Activated T-cell treated with anti-CD3 and anti-CD28 coated beads, Interleukin-2, amount 50 U/mL, for 1 hour (primary cell): ENCODE data around the gene EVC2.

Experiments used
- DNase-seq: peaks from one replicate; pipeline ENCODE4 v3.0.0-alpha.2; 2020

Gene EVC2

DNA sequence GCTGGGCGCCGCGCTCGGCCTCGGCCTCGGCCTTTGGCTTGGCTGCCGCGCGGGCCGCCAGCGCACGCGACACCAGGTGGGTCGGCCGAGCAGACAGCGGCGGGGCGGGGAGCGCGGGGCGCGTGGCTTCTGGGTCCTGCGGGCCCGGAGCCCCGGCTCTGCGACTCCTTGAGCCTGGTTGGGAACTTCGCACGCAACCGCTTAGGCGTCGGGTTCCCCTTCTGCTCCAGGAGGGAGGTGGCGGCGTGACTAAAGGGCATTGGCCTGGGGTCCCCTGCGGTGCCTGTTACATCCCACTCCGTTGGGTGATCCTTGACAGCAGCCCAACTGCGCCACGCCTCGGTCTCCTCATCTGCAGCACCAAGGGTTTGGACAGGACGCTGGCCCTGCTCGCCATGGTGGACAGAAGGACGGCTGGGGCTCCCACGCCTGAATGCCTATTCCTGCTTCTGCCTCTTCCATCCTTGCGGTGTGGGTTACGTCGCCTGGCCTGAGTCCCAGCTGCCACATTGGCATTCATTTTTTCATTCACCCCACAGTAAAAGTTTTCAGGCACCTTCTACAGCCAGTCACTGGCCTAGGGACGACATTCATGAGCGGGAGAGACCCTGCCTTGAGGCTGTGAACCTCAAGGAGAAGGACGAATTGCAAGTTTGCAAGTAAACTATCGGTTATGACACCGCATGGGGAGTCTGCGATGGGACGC is 3.3 kb upstream of the EVC2 start:
- no peak for DNase-seq

DNA sequence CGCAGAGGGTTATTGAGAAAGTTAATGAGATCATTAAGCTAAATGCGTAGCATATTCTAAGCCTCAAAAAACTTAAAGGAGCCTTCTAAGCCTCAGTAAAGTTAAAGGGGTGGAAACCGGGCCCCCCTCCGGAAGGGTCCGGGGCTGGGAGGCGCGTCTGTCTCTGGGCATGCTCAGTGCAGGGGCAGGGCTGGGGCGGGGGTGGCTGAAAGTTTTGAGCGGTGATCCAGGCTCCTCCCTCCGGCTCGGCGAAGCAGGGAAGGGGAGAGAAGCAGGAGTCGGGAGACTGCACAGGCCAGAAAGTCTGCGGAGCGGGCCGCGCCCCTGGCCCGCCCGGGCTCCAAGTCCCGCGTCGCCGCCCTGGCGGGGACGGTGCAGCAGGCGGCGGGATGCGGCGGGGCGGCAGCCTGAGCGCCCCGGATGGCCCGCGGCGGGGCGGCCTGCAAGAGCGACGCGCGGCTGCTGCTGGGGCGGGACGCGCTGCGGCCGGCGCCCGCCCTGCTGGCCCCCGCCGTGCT is 2.7 kb upstream of the EVC2 start, which contains the start of gene EVC:
Gene EVC (plus strand): TSS at position 241 of the 518 bp plus-strand sequence. CDS start 180 bp downstream, at position 421.
- DNase-seq = no peak

DNA sequence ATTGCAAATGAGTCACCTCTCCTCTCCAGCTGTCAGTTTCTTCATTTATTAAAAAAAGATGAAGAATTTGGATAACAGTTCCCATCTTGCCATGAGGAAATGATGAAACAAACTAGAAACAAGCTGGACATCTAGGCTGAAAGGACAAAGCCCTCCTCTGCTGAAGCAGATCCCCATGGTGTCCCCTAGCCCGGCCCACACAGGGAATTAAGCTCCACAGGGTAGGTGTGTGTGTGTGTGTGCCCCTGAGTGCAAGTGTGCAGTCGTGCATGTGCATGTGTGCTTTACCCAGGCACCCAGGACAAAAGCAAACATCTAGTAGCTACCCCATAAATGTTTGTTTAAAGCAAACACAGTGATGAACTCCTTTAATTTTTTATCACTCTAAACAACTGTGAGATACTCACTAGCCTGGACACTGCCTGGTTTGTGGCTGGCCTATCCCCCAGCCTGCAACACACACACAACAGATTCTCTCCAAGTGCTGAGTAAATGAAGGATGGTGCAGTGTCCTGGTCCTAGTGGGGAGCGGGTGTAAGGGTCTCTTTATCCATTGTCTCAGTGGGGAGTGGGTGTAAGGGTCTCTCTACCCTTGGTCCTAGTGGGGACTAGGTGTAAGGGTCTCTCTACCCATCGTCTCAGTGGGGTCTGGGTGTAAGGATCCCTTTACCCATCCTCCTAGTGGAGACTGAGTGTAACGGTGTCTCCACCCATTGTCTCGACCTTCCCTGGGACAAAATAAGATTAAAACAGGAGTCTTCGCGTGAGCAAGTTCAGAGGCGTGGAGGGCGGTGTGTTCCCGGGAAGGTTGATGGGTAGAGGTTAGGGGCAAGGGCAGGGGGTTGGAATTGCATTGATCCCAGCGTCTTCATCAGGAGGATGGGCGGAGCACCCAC is 2.0 kb upstream of the EVC2 start:
- no peak for DNase-seq

DNA sequence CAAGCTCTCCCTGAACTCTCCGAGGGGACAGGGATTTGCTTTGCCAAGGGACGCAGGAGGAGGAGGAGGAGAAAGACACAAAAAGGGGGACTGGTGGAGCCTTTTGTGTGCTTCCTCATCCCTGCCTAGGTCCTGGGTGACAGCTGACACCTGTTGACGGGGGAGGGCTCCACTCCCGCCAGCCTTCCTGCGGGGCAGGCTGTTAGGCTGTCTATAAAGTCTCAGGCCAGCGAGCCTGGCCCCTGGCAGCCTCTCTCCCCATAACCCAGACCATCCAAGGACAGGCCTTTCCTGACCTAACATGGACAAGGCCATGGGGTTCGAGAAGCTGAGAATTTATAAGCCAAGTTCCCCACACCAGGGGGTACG is 832 bp upstream of the EVC2 start:
- DNase-seq = no peak

DNA sequence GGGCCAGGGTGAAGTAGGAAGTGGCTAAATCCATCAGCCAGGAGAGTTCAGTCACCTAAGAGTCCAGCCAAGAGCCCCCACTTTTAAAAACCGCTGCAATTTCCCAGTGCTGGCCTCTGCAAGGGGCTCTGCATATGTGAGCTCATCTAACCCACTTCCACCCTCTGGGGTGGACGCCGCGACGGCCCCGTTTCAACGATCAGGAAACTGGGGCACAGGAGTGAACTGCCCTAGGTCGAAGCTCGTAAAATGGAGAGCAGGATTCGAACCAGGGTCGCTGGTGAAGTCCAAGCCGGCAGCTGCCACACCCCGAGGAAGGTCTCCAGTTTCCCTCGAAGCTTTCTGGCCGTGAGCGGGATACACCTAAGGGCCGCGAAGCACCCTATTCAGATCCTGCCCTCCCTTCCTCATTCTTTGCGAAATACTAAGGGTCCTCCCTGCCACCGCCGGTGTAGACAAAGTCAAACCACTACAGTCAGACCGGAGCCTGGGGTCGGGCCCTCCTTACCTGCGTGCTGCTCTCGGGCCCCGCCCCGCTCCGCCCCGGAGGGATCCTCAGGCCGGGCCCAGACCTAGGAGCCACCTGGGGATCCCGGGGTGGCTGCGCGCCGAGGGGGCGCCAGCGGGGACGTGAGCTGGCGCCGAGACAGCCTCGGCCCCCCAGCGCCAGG is 446 bp downstream of the EVC2 start:
- DNase-seq = no peak

DNA sequence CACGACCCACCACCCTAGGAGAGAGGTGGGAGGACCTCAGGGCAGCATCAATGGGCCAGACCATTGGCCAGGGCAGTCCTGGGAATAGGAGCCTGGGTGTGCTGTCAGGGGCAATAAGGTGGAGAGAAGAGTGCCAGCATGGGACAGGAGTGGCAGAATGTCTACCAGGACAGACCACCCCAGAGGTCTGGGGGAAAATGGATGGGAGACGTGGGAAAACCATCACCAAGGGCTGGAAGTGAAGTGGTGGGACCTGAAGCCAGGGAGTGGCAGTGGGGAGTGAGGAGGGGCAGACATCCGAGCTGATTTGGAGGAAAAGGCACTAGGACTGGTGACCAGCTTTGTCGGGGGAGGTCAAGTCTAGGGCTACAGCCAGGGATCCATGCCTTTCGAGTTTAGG is 993 bp downstream of the EVC2 start:
- DNase-seq = no peak

DNA sequence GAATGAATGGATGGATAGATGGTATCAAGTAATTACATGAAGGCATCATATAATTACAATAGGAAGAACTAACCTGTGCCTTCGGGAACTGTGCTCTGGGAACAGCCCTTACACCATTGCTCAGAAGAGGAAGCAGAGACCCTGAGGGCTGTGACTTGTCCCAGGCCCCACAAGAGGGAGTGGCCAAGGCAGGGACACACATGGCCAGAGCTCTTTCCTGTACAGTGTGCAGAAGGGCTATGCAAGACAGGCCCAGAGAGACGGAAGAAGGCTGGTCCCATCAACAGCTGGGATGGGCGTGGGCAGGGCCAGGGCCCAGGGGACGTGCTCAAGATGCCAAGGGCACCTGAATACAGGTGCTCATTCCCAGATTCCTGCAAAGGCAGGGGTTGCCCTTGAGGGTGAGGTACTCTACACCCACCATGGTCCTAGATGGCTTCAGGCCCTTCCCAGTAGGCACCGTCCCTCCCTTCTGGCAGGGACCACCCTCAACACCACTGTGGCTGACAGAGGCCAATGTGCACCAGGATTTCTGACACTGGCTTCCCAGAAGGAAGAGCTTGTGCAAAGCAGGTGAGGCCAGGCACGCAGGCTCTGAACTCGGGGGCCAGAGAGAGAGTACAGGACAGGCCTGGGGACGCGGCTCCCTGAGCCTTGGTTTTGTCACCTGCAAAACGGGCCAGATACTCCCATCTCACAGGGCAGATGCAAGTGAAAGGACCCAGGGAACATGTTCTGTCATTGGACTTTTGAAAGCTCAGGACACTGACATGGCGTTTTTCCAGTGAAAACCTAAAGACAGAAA is 1.7 kb downstream of the EVC2 start:
- DNase-seq = no peak

DNA sequence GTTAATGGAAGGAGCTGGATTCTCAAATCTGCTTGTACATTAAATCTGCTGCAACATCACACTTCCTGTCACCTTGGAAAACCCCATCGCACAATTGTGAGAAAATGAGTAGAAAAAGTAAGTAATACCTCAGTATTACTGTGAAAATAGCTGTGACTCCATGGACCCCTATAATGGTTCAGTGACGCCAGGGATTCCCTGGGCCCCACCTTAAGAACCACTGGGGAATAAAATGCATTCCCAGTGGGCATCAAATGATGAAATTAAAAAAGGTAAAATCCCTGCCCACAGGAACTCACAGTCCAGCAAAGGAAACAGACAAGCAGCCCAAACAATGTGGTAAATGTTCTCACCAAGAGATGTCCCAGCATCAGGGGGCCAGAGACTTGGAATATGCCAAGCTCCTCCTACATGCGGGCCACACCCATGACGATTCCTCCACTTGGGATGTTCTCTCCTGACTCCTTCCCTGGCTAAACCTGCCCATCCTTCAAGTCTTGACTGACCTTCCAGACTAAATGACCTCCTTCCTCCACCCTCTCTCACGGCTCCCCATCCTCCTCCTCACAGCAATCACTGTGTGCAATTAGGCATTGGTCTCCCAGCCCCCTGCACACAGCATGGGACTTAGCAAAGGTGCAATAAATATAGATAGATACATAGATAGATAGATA is 2.6 kb downstream of the EVC2 start:
- DNase-seq = no peak

DNA sequence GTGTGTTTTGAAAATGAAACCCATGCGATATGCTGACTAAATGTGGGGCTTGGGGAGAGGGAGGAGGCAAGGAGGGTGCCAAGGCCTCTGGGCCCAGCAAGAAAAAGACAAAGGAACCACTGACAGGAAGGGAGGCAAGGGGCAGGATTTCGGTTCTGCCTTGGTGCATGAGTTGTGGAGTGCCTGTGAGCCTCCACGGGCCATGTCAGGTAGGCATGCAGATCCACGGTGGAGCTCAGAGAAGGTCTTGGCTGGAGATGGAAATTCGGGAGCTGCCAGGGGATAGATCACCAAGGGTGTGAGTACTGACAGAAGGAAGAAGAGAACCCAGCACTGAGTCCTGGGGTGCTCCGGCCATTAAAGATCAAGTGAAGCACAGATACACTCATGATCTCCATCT is 4.1 kb downstream of the EVC2 start:
- no peak for DNase-seq

DNA sequence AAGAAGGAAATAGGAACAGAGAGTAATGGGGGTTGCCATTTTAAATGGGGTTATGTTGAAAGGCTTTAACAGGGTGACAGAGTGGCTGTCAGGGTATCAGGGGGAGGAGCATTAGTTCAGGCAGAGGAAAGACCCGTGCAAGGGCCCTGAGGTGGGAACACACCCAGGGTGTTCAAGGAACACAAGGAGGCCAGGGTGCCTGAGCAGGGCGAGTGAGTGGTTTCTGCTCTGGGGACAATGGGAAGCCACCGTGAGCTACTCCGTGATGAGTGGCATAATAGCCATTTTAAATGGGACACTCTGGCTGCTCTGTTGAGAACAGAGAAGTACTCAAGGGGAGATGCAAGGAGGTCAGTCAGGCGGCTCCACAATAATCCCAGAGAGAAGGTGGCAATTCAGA is 4.5 kb downstream of the EVC2 start:
- no peak for DNase-seq

DNA sequence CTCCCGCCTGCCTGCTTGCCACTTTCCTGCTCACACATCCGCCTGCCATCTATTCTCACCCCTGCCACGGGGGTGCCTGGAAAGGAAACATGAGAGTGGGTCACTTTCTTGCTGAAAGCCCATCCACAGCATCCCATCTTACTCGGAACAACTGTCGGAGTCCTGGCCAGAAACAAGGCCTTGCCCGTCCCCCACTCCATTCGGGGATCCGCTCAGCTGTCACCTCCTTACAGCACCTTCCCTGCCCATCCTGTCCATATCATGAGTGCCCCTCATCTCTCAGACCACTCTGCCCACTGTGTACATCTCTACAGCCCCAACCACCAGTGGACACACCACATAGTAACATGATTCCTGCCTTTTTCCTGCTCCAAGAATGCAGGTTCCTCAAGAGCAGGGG is 6.4 kb downstream of the EVC2 start:
- DNase-seq = no peak

DNA sequence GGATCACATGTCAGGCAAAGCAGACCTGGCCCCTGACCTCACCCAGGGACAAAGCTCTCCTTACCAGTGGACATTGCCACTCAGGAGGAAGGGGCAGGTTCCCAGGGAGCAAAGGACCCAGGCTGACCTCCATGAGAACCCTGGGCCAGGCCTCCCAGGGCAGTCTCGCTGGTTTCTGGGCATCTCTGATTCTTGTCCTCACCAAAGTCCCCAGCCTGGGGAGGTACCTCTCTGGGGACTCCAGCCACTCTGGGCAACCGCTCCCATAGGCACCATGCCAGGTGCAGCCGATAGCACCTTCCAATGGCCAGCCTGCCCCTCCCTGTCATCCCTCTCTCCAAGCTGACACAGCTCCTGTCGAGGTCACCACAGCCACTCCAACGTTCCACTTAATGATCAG is 7.9 kb downstream of the EVC2 start:
- DNase-seq = no peak

DNA sequence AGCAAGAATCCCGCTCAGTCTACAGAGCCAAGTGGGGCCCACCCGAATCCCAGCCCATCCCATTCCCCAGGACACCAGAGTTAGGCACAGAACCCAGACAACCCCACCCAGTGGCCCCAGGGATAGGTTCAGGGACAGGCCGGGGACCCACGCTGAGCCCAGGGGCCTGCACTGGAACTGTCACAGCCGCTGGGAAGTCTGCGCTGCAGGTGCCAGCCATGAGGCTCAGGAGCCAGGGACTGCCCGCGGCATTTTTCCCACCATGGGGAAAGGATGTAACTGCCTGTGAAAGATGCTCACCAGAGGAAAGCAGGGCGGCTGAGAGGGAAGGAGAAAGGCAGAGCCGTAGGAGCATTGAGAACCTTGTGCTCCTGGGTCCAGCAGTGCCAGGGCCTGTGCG is 12.0 kb downstream of the EVC2 start:
- DNase-seq = no peak

DNA sequence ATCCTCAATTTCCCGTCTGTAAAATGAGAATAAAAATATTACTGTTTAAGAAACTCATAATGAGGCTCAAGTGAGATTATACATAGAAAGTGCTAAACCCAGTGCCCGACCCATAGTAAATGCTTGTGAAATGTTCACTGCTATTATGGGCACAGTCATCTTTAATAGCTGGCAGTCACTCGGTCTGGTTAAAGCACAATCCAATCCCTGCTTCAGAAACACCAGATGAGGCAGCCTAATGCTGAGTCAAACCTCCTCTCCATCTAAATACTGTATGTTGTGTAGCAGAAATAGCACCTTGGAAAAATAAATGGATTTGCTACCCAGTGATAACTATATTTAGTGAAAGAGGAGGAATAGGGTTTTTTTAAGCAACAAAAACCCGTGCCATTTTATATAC is 14.5 kb downstream of the EVC2 start:
- DNase-seq = no peak

DNA sequence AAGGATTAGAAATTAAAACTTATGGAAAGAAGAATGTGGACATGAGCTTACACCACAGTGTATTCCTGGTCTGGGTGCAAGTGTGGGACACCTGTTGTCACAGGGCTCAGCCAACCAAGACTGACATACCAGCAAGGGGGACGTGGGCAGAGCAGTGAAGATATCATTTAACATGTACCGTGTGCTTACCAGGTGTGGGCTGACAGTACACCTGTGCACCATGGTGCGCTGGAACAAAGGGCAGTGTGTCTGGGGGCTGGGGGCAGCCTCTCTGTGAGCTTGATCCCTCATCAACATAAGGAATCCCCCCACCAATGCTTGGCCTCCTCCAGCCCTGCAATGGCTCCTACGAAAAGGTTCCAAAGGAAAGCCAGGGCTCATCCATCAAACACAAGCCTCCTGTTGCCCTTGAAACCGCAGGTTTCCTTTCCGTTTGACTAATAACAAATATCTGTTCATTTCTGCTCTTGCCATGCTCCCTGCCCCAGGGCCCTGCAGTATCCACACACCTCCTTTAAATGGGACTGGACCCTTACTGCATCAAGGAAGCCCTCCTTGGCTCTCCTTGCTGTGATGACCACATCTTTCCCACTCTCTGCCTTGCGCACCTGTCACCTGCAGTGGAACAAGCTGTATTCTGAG is 16.7 kb downstream of the EVC2 start:
- no peak for DNase-seq

DNA sequence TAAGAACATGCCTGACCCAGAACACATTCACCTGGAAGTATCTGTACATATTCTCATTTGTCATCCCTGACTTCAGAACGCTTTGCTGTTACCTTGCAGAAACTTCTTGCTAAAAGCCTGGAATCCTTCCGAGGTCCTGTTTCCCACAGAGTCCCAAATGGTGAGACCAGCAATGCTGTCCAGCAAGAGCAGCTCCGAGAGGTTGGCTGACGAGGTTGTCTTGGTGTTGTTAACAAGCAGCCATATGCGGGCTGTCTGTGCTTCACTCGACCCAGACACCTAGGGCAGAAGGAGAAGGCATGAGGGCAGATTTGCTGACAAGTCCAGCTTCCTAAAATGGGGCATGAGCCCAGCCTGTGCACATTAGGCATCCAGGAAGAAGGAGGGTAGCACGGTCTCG is 19.3 kb downstream of the EVC2 start:
- DNase-seq = no peak

DNA sequence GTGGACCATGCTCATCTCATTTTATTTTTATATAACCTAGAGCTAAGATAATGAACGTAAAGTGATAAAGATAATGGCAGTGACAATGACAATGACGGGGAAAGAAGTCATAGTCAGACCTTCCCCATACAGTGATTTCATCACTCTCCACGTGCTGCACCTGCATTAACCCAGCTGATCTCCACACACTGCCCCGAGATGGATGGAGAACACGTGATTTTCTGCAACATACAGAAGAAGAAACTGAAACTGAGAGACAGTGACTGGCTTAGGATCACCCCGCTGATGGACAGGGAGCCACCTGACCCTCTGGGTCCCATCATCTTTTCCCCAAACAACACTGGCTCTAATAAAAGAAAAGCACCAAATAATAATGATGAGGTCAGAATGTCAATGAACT is 22.0 kb downstream of the EVC2 start:
- DNase-seq = no peak

DNA sequence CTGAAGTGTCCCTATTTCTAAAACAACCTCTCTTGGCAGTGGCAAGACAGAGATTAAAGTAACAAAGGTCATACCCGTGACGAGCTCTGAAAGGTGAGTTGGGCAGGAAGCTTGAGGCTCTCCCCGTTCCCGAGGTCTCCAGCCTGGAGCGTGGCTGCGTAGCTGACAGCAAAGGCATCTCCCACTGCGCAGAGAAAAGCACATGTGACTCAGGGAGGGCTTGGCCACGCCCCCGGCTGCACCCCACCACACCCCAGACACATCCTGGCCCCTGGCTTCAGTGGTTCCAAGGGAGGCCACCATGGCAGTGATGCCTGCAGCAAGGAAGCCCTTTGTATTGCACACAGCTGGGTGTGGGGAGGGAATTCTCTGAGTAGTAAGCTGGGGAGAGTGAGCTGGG is 23.1 kb downstream of the EVC2 start:
- no peak for DNase-seq

DNA sequence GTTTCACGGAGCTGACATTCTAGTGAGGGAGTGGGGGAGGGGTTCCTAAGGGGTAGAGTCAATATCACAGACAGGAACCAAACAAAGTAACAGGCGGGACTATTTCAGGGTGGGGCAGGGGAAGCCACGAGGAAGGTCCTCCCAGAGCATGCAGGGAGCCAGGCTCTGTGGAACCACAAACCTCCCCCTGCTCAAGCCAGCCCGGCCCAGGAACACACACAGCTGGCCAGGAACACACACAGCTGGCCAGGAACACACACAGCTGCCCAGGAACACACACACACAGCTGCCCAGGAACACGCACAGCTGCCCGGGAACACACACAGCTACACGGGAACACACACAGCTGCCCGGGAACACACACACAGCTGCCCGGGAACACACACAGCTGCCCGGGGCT is 24.8 kb downstream of the EVC2 start:
- DNase-seq = no peak

DNA sequence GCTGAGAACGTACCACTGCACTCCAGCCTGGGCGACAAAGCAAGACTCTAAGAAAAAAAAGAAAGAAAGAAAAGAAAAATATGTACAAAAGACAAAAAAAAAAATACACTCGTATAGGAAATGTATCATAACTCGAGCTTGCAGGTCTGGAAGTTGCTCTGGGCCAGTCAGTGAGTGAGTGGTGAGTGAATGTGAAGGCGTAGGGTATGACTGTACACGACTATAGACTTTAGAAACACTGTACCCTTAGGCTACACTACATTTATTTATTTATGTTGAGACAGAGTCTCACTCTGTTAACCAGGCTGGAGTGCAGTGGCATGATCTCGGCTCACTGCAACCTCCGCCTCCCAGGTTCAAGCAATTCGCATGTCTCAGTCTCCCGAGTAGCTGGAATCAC is 29.4 kb downstream of the EVC2 start:
- no peak for DNase-seq

DNA sequence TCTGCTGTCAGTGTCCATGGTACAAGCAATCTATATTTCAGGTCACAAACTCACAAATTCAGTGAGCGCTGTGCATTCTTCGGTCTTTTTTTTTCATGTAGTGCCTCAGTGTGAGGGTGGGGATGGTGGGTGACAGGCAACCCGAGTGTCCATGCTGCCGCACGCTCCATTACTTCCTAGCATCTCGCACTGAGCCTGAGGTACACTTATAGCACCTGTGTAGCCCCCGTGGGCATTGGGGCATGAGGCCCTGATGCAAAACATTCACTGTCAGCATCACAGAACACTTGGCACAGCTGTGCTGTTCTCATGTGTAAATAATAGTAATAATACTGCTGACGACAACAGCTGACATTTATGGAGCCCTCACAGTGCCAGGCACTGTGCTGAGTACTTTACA is 31.6 kb downstream of the EVC2 start:
- no peak for DNase-seq

DNA sequence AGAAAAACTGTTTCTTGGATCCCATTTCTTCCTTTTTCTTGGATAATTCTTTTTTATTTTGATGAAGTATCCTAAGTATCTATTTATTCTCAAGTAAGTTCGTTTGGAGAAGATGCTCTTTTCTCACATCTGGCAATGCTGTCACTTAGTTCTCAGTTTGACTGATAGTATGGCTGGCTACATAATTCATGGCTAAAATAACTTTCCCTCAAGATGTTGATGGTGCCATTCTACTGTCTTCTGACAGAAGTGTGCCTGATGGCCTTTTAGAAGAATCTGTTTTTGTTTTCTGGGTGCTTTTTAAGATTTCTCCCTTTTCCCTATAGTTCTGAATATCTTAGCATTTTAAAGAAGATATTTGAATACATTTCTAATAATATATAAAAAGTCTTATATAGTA is 41.6 kb downstream of the EVC2 start:
- DNase-seq = no peak
